ENCODE results near the gene KIF16B.

- TF ChIP-seq POLR2AphosphoS5 (IDR thresholded peaks at IDR 0.05; ENCODE audit: low read length) (no peak), PAX8 (IDR thresholded peaks at IDR 0.05) (no peak), CTCF (IDR thresholded peaks at IDR 0.05 in 2 of 3, conservative IDR thresholded peaks at IDR 0.05 in 1 of 3; ENCODE audit: control insufficient read depth in 2 of 3, extremely low read depth in 1 of 3, insufficient read depth in 1 of 3, low read depth in 3 of 3, low read length in 3 of 3) (no peak), EZH2 (IDR thresholded peaks at IDR 0.05; ENCODE audit: borderline replicate concordance, control insufficient read depth, low read depth, low read length) (no peak), HDAC2 (IDR thresholded peaks at IDR 0.05) (no peak), CBFB (IDR thresholded peaks at IDR 0.05; ENCODE audit: low read depth) (no peak), SPI1 (IDR thresholded peaks at IDR 0.05; ENCODE audit: borderline replicate concordance, insufficient read depth, low read depth, low read length) (no peak), GATAD2B (conservative IDR thresholded peaks at IDR 0.05; ENCODE audit: low read depth) (no peak)
Measured at GRCh38 chr20:16417001-16417400, 156.2 kb downstream of the KIF16B start.

Measured in GM12878 (cell line).